Activated CD8-positive, alpha-beta memory T cell treated with anti-CD3 and anti-CD28 coated beads, Interleukin-2, amount 10 ng/mL, durations not matched to agents 7 days and 5 days (primary cell): ENCODE results near the gene TNNC2. TPM values are rescaled to one million over a fixed set of nuclear protein-coding genes. Genes with fewer than 3 reads are reported as not detected.
A peak's percentile ranks its signal among the peaks of the same experiment; 100 is the strongest.

Experiments
- ATAC-seq: fragments of 150-1000 bp; cut with Tn5 transposase; one replicate; pipeline ENCODE4 v1.10.0; 2021; ENCODE audit warnings: moderate library complexity
- CTCF ChIA-PET: fragments of 350-600 bp; sonication (Branson Sonifier 250); formaldehyde crosslinking; loops from one replicate; lab custom pipeline; 2021; ENCODE audit warnings: antibody characterized with exemption; lab: Charles Lee
- DNase-seq: peaks from one replicate; pipeline ENCODE4 v3.0.0-alpha.2; 2020
- H3K27ac Mint-ChIP-seq: one replicate; pipeline ENCODE4 v1.8.0; 2021; ENCODE audit warnings: mild to moderate bottlenecking, mixed read lengths
- H3K27me3 Mint-ChIP-seq: one replicate; pipeline ENCODE4 v1.8.0; 2021; ENCODE audit warnings: mixed read lengths
- H3K36me3 Mint-ChIP-seq: one replicate; pipeline ENCODE4 v1.8.0; 2021; ENCODE audit warnings: mild to moderate bottlenecking, mixed read lengths
- H3K4me1 Mint-ChIP-seq: one replicate; pipeline ENCODE4 v1.8.0; 2021; ENCODE audit warnings: mixed read lengths
- H3K4me3 Mint-ChIP-seq: one replicate; pipeline ENCODE4 v1.8.0; 2021; ENCODE audit warnings: mild to moderate bottlenecking, moderate library complexity, mixed read lengths
- H3K9me3 Mint-ChIP-seq: one replicate; pipeline ENCODE4 v1.8.0; 2022; ENCODE audit warnings: low read depth, mixed read lengths
- total RNA-seq, 2 experiments: library from RNA; stranded (reverse); gene quantifications; one replicate each; pipeline ENCODE4 v1.2.3, GENCODE V29; 2021

Gene TNNC2
- total RNA-seq, 2 experiments from 2014 or later: not detected

DNA sequence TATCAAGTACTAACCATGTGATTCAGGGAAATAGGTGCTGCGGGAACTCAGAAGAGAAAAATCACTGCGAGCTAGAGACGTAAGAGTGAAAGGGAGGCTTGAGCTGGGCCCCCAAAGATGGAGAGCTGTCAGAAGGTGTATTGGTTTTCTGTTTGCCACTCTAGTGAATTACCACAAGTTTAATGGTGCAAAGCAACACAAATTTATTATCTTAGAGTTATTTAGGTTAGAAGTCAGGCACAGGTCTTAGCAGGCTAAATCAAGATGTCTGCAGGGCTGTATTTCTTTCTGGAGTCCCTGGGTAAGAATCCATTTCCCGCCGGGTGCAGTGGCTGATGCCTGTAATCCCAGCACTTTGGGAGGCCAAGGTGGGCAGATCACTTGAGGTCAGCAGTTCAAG, 32.8 kb upstream of the TNNC2 start:
- DNase-seq (no peak), ATAC-seq (no peak)
- Mint-ChIP-seq H3K36me3 (peaks cover 8% of the 10 kb centered on the region), H3K4me3 (no peak overlapping the region), H3K27ac (no peak overlapping the region), H3K27me3 (no peaks in the 10 kb centered on the region), H3K9me3 (no peaks in the 10 kb centered on the region), H3K4me1 (peaks cover 42% of the 10 kb centered on the region)
- CTCF ChIA-PET: no interaction called here

GRCh38 chr20:45857882-45858216, 30.7 kb upstream of the TNNC2 start:
- Mint-ChIP-seq H3K27me3 (no peaks in the 10 kb centered on the region), H3K9me3 (no peaks in the 10 kb centered on the region), H3K4me3 (peak overlapping the region; percentile 96), H3K27ac (peak overlapping the region; percentile 99), H3K36me3 (peaks cover 13% of the 10 kb centered on the region), H3K4me1 (peaks cover 45% of the 10 kb centered on the region)
- CTCF ChIA-PET: interaction anchor here (1.1 to 1.7 kb wide), 4 partner anchors 15 to 58 kb away, joined by 3 to 8 read pairs (median 3); partner anchors contain the start of gene UBE2C
- DNase-seq: peak; percentile 74
- peak; percentile 42 for ATAC-seq

DNA sequence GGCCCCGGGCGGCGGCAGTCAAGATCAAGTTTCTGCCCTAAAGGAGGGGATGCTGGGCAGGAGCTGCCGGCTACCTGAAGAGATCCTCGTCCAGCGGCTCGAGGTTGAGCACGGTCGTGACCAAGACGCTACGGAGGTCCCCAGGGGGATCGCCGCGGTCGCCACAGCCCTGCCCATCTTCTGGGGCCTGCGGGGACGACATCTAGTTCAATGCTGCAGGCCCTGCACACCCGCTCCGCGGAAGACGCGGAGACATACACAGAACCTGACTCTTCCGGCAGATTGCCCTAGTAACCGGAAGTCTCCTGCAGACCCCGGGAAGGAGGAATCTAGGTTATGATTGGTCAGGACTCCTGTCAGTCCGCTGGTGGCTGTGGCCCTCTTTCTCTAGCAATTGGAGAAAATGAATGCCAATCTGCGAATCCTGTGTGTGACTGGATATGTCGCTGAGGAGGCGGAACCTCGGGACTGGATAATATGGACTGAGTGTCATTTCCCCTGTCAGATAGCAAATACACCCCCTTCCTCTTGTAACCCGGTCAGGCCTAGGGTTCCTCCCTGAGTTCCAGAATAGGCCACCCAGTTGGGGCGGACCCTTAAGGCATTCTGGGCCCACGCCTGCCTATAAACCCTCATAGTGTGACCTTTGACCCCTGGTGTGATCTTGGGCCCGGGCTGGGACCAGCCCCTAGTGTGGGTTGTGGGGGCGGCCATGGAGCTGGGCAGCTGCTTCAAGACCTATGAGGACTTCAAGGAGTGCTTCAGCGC, 30.2 kb upstream of the TNNC2 start, which contains the start of the genes ACOT8 and ZSWIM3:
ACOT8 (minus strand) TSS at position 279 of the 768 bp plus-strand sequence; CDS start at position 202, 77 bp downstream.
ZSWIM3 (plus strand) TSS at position 501 of the 768 bp plus-strand sequence; CDS start at position 713, 212 bp downstream.
- Mint-ChIP-seq H3K36me3 (peaks cover 15% of the 10 kb centered on the region), H3K4me1 (peaks cover 45% of the 10 kb centered on the region), H3K27ac (peak within 1 kb of the TSS; percentile 99), H3K4me3 (peak within 1 kb of the TSS; percentile 96), H3K9me3 (no peaks in the 10 kb centered on the region), H3K27me3 (no peaks in the 10 kb centered on the region)
- DNase-seq: peak; percentile 98
- peak; percentile 97 for ATAC-seq
- CTCF ChIA-PET: interaction anchor here (0.6 to 1.7 kb wide), 5 partner anchors 17 to 113 kb away, joined by 3 to 11 read pairs (median 8); no protein-coding TSS in a partner anchor

GRCh38 chr20:45853484-45853883, 26.4 kb upstream of the TNNC2 start:
- no peak for DNase-seq
- no peak for ATAC-seq
- Mint-ChIP-seq H3K27ac (no peak overlapping the region), H3K4me1 (peaks cover 29% of the 10 kb centered on the region), H3K9me3 (no peaks in the 10 kb centered on the region), H3K4me3 (no peak overlapping the region), H3K27me3 (no peaks in the 10 kb centered on the region), H3K36me3 (peaks cover 19% of the 10 kb centered on the region)
- CTCF ChIA-PET: interaction anchor here (1.5 to 2.7 kb wide), 2 partner anchors 54 to 117 kb away, joined by 3 to 5 read pairs; no protein-coding TSS in a partner anchor

- H3K4me1 Mint-ChIP-seq: peaks cover 19% of the 10 kb centered on the region
- H3K4me3 Mint-ChIP-seq: no peak overlapping the region
- no peaks in the 10 kb centered on the region for H3K27me3 Mint-ChIP-seq
- DNase-seq: no peak
- ATAC-seq: no peak
- H3K27ac Mint-ChIP-seq: no peak overlapping the region
- peaks cover 19% of the 10 kb centered on the region for H3K36me3 Mint-ChIP-seq
- CTCF ChIA-PET: interaction anchor here (0.8 to 1.8 kb wide), 5 partner anchors 18 to 160 kb away, joined by 3 to 5 read pairs (median 3); partner anchors contain the start of gene SNX21
- no peaks in the 10 kb centered on the region for H3K9me3 Mint-ChIP-seq
Observed at GRCh38 chr20:45852326-45852725, 25.2 kb upstream of the TNNC2 start.

- Mint-ChIP-seq H3K4me1 (peaks cover 15% of the 10 kb centered on the region), H3K27me3 (no peaks in the 10 kb centered on the region), H3K9me3 (no peaks in the 10 kb centered on the region), H3K36me3 (peaks cover 19% of the 10 kb centered on the region), H3K27ac (no peak overlapping the region), H3K4me3 (no peak overlapping the region)
- no peak for DNase-seq
- ATAC-seq: no peak
- CTCF ChIA-PET: interaction anchor here (1.0 to 1.8 kb wide), 5 partner anchors 17 to 118 kb away, joined by 3 to 5 read pairs (median 3); partner anchors contain the start of gene SNX21
Observed at GRCh38 chr20:45851501-45851900, 24.4 kb upstream of the TNNC2 start.

DNA sequence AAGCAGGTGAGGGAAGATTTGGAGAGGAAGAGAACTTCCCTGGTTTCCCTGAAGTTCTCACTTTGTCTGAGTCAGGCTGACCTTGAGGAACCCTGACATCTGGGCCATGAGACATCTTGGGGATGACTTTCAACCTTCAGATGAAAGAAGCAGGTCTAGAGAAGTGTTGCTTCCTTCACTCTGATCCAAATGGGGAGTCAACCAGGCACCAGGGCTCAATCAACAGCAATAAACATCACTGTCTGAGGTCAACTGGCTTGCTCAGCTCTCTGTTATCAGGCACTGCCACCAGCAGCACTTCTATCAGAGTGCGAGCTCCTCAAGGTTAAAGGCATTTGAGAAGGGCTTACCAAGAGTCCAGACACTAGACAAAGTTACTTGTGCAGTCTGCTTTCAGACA, 23.8 kb upstream of the TNNC2 start:
- no peak for DNase-seq
- H3K27ac Mint-ChIP-seq: no peak overlapping the region
- H3K36me3 Mint-ChIP-seq: peaks cover 19% of the 10 kb centered on the region
- no peaks in the 10 kb centered on the region for H3K9me3 Mint-ChIP-seq
- H3K4me1 Mint-ChIP-seq: peaks cover 10% of the 10 kb centered on the region
- CTCF ChIA-PET: interaction anchor here (1.2 to 1.8 kb wide), 3 partner anchors 18 to 119 kb away, joined by 3 to 5 read pairs (median 3); partner anchors contain the start of gene SNX21
- no peak for ATAC-seq
- H3K27me3 Mint-ChIP-seq: no peaks in the 10 kb centered on the region
- H3K4me3 Mint-ChIP-seq: no peak overlapping the region

DNA sequence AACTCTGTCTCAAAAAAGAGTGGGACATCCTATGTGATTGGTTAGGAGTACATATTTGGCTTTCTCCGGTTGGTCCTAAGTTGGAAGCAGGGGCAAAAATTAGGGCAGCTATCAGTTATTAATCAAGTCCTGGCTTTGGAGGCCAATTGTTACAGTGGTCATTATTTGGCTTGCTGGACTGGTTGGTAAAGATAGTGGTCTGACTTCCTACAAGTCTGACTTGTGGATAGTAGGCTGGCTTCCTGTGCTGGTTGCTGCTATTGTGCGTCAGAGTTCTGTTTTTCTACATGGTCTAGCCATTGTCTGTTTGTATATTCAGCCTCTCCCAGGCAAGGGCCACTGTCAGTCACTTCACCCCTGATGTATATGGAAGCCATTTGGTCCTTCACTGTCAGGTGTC, 23.1 kb upstream of the TNNC2 start:
- ATAC-seq (no peak), DNase-seq (no peak)
- Mint-ChIP-seq H3K4me1 (peaks cover 6% of the 10 kb centered on the region), H3K9me3 (no peaks in the 10 kb centered on the region), H3K27ac (no peak overlapping the region), H3K36me3 (peaks cover 19% of the 10 kb centered on the region), H3K27me3 (no peaks in the 10 kb centered on the region), H3K4me3 (no peak overlapping the region)
- CTCF ChIA-PET: no interaction called here

DNA sequence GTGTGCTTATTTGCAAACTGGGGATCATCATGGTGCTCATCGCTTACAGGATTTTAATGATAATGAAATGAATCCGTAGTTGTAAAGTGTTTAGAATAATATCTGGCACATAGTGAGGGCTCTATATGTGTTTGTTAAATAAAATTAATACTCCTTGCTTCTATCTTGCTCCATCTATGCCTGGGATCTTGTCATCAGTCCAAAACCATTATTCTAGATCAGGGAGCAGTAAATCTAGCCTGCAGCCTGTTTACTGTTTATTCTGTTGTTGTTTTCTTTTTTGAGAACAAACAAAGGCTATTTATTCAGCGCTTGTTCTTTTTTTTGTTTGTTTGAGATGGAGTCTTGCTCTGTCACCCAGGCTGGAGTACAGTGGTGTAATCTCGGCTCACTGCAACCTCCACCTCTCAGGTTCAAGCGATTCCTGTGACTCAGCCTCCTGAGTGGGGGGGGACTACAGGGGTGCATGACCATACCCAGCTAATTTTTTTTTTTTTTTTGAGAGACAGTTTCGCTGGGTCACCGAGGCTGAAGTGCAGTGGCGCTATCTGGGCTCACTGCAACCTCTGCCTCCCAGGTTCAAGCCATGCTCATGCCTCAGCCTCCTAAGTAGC, 22.0 kb upstream of the TNNC2 start:
- H3K27ac Mint-ChIP-seq: no peak overlapping the region
- no peak for ATAC-seq
- no peak overlapping the region for H3K4me3 Mint-ChIP-seq
- DNase-seq: no peak
- CTCF ChIA-PET: interaction anchor here (1.0 kb wide), 1 partner anchor 20 kb away, joined by 3 read pairs; no protein-coding TSS in a partner anchor
- H3K27me3 Mint-ChIP-seq: no peaks in the 10 kb centered on the region
- no peaks in the 10 kb centered on the region for H3K9me3 Mint-ChIP-seq
- H3K36me3 Mint-ChIP-seq: peaks cover 20% of the 10 kb centered on the region
- H3K4me1 Mint-ChIP-seq: no peaks in the 10 kb centered on the region

- no peak overlapping the region for H3K27ac Mint-ChIP-seq
- ATAC-seq (no peak), DNase-seq (no peak)
- no peaks in the 10 kb centered on the region for H3K9me3 Mint-ChIP-seq
- H3K4me3 Mint-ChIP-seq: no peak overlapping the region
- H3K4me1 Mint-ChIP-seq: no peaks in the 10 kb centered on the region
- CTCF ChIA-PET: interaction anchor here (1.0 kb wide), 1 partner anchor 20 kb away, joined by 3 read pairs; no protein-coding TSS in a partner anchor
- H3K27me3 Mint-ChIP-seq: no peaks in the 10 kb centered on the region
- H3K36me3 Mint-ChIP-seq: peaks cover 17% of the 10 kb centered on the region
Observed at GRCh38 chr20:45848421-45848820, 21.3 kb upstream of the TNNC2 start.

DNA sequence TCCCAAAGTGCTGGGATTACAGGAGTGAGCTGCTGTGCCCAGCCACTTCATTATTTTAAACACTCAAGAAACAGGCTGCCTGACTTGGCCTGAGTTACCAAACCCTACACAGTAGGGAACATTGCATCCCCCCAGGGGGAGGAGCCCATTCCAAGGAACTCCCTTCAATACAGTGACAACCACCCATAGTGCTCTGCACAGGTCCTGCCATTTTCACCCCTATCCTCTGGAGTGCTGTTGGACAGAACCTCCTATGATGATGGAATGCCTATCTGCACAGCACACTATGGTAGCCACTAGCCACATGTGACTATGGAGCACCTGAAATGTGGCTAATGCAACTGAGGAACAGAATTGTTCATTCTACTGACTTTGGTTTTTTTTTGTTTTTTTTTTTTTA, 18.3 kb upstream of the TNNC2 start:
- Mint-ChIP-seq H3K27ac (no peak overlapping the region), H3K27me3 (no peaks in the 10 kb centered on the region)

DNA sequence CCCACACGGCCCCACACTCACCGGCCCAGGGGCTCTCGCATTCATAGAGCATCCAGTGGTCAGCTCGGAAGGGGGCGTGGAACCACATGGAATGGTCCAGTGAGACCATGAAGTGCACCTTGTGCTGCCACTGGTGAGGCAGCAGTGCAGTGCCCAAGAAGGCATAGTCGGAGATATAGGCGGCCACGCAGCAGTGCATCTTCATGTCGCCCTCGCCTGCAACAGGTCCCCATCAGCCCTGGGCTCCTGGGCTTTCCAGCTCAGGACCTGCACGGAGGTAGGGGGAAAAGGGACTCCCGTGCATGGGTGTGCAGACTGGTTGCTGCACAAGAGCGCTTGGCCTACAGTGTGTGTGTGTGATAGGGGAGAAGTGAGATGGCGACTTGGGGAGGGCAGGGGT, 16.4 kb upstream of the TNNC2 start:
- Mint-ChIP-seq H3K4me1 (peaks cover 6% of the 10 kb centered on the region), H3K4me3 (no peak overlapping the region), H3K9me3 (no peaks in the 10 kb centered on the region), H3K27ac (no peak overlapping the region), H3K27me3 (no peaks in the 10 kb centered on the region), H3K36me3 (peaks cover 5% of the 10 kb centered on the region)
- CTCF ChIA-PET: interaction anchor here (1.5 kb wide), 1 partner anchor 17 kb away, joined by 3 read pairs; no protein-coding TSS in a partner anchor
- ATAC-seq (no peak), DNase-seq (no peak)

More for the DNA sequence above, 18.3 kb upstream of the TNNC2 start:
- Mint-ChIP-seq H3K4me1 (peaks cover 6% of the 10 kb centered on the region), H3K9me3 (no peaks in the 10 kb centered on the region), H3K36me3 (peaks cover 12% of the 10 kb centered on the region), H3K4me3 (no peak overlapping the region)
- no peak for DNase-seq
- ATAC-seq: no peak
- CTCF ChIA-PET: no interaction called here

DNA sequence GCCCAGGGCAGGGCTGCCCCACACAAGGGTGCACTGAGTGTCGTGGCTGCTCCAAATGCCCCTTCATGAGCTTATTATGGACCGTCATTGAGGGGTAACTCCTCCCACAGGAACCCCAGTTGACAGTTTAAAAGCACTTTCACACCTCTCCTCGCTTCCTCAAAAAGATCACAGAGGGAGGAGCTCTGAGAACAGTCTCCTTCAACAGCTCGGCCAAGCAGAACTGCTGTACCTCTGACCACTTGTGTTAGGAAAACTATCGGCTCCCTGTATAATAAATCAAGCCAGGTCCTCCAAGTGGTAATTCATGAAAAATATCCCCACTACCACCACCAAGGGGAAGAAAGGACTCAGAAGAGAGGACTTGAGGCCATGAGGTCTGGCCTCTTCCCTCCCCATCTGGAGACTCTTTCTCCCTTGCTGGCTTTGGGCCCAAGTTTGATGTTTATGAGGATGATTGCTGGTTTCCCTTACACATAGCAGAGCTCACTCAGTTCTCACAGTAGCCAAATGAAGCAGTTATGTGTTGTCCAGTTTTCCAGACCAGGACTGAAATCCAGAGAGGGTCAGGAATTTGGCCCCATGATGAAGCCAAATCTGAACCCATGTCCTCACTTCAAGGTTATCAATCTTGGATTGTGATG, 15.2 kb upstream of the TNNC2 start:
- DNase-seq: no peak
- Mint-ChIP-seq H3K9me3 (no peaks in the 10 kb centered on the region), H3K4me3 (no peak overlapping the region), H3K27me3 (no peaks in the 10 kb centered on the region), H3K27ac (peak overlapping the region; percentile 38), H3K36me3 (peaks cover 5% of the 10 kb centered on the region), H3K4me1 (peaks cover 6% of the 10 kb centered on the region)
- peak; percentile 33 for ATAC-seq
- CTCF ChIA-PET: interaction anchor here (1.0 to 1.5 kb wide), 2 partner anchors 16 to 19 kb away, joined by 3 to 4 read pairs; no protein-coding TSS in a partner anchor
